Activated T-helper 17 cell treated with anti-CD3 and anti-CD28 coated beads, Interleukin-2, amount 50 U/mL, for 72 hours (primary cell): Measurements from ENCODE around the gene PADI3. TPM values are rescaled to one million over a fixed set of nuclear protein-coding genes. Genes with fewer than 3 reads are reported as not detected.
"Not testable (repeated sequence)": the region's sequence is repeated elsewhere in the genome, so short reads cannot be mapped to it uniquely, and the experiment has no call there.

Experiments
- ATAC-seq: fragments of 150-1000 bp; cut with Tn5 transposase; replicated peaks from 2 replicates; pipeline ENCODE4 v1.10.0; 2021; ENCODE audit warnings: mild to moderate bottlenecking, moderate library complexity
- H3K27ac Mint-ChIP-seq: one replicate; pipeline ENCODE4 v1.8.0; 2022; ENCODE audit warnings: mixed read lengths
- H3K27me3 Mint-ChIP-seq: one replicate; pipeline ENCODE4 v1.8.0; 2022; ENCODE audit warnings: mixed read lengths
- H3K36me3 Mint-ChIP-seq: one replicate; pipeline ENCODE4 v1.8.0; 2022; ENCODE audit warnings: low read depth, mild to moderate bottlenecking, mixed read lengths
- H3K4me1 Mint-ChIP-seq: one replicate; pipeline ENCODE4 v1.8.0; 2022; ENCODE audit warnings: mixed read lengths
- H3K4me3 Mint-ChIP-seq: one replicate; pipeline ENCODE4 v1.8.0; 2022; ENCODE audit warnings: mild to moderate bottlenecking, mixed read lengths
- H3K9me3 Mint-ChIP-seq: one replicate; pipeline ENCODE4 v1.8.0; 2022; ENCODE audit warnings: mixed read lengths
- total RNA-seq, 2 donors: library from RNA; stranded (reverse); gene quantifications; one replicate each; pipeline ENCODE4 v1.2.3, GENCODE V29; 2022

The PADI3 gene
- total RNA-seq, 2 donors from 2014 or later, result not detected

DNA sequence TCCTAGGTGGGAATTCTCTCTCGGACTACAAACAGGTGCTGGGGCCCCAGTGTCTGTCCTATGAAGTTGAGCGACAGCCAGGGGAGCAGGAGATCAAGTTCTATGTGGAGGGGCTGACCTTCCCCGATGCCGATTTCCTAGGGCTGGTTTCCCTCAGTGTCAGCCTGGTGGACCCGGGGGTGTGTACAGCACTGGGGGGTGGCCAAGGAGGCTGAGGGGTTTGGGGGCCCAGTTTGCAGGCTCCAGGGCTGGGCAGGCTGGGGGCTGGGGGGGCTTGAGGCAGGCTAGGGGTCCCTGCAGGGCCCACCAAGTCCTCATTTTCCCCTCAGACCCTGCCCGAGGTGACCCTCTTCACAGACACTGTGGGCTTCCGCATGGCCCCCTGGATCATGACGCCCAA is 20.3 kb upstream of the PADI3 start:
- ATAC-seq, result no peak
- Mint-ChIP-seq H3K27me3 (peaks cover 4% of the 10 kb centered on the region), H3K9me3 (no peaks in the 10 kb centered on the region)

DNA sequence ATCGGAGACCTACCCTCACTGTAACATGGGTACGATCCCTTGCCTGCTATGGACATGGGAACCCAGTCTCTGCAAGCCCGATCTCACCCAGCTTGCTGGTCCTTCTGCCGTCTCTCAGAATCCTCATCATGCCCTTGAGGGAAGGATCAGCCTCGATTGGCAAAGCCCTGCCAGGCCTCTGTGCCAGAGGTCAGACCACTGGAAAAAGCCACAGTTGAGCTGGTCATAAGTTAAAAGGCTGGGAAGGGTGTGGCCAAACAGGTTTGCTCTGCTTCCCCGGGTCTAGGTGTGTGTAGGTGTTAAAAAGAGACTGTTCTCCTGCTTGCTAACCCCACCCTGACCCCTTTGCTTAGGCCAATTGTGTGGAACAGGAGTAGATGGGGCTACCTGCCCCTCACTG is 19.5 kb upstream of the PADI3 start:
- Mint-ChIP-seq H3K27me3 (peaks cover 4% of the 10 kb centered on the region), H3K4me3 (no peak overlapping the region), H3K36me3 (no peaks in the 10 kb centered on the region), H3K9me3 (no peaks in the 10 kb centered on the region), H3K4me1 (no peaks in the 10 kb centered on the region), H3K27ac (no peak overlapping the region)
- ATAC-seq, result no peak

More for the DNA sequence above, 20.3 kb upstream of the PADI3 start:
- Mint-ChIP-seq H3K36me3 (no peaks in the 10 kb centered on the region), H3K4me1 (no peaks in the 10 kb centered on the region), H3K27ac (no peak overlapping the region), H3K4me3 (no peak overlapping the region)

DNA sequence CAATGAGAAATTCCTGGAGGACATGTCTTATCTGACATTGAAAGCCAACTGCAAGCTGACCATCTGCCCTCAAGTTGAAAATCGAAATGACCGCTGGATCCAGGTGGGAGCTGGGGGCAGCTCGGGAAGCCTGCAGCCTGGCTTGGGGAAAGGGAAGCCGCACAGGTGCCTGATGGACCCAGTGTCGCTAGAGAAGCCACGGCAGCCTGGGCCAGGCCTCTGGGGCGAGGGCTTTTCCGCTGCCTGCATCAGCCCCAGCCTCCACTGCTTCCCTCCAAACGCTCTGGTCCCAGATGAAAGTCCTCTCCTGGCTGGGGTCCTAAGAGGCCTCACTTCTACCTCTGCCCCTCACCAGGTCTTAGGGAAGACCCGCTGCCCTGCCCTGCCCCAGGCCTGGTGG is 18.8 kb upstream of the PADI3 start:
- H3K4me3 Mint-ChIP-seq, result no peak overlapping the region
- no peaks in the 10 kb centered on the region for H3K4me1 Mint-ChIP-seq
- no peaks in the 10 kb centered on the region for H3K9me3 Mint-ChIP-seq
- ATAC-seq, result no peak
- peaks cover 4% of the 10 kb centered on the region for H3K27me3 Mint-ChIP-seq
- H3K27ac Mint-ChIP-seq, result no peak overlapping the region
- H3K36me3 Mint-ChIP-seq, result no peaks in the 10 kb centered on the region

DNA sequence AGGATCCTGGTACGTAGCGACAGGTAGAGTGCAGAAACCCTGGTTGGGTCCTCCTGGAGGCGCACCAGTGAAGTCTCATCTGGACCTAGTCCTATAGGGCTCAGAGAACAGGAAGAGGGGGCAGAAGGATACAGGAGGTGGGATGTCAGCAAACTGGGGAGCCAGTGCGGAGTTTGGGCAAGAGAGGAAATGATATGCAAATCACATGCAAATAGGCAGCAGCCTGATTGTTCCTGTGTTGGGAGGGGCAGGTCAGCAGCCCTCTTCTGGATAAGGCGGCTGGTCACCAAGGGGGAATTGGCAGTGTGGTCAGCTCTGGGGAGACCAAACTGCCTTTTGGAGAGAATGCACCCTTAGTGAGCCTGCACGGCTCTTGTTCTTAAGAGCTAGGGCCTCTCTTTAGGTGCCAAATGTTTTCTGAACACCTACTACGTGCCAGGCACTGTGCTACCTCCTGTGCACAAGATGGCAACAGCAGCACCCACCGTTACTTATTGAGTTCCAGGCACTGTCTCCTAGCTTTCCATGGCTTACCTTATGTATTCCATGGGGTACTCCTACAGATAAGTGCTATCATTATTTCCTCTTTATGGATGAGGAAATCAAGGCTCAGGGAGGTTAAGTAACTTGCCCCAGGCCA is 18.1 kb upstream of the PADI3 start:
- H3K27me3 Mint-ChIP-seq, result peaks cover 4% of the 10 kb centered on the region
- ATAC-seq, result no peak

DNA sequence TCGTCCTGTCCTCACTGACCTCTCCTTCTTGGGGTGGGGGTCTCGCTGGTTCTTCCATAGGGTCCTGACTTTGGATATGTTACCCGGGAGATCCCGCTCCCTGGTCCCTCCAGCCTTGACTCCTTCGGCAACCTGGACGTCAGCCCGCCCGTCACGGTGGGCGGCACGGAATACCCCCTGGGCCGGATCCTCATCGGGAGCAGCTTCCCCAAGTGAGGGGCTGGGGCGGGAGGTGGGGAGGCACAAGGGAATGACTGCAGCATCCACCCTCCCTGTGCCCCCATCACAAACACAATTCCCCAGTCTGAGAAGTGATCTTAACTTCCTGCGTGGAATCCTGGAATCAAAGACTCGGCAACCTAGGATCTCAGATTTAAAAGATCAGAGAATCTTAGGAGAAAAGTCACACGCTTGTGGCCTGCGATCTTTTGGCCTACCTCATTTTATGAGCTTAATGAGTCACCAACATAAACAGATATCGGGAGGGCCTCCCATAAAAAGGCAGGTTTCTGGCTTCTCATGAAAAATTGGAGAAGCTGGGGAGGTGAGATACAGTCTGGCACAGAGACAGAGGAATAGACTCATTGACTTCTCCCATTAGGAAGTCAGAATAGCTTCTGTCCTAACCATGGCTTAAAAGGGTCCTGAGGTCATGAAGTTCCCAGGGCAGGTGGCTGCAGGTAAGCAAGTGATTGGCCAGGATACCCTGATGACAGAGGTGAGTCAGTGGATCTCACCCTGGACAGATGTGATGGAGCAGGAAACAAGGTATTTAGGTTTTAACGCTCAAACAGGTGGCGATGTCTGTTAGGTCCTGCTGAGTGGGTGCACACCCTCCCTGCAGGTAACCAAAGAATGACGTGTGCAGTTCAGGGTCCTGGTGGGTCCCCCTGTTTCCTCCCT is 15.9 kb upstream of the PADI3 start:
- Mint-ChIP-seq H3K27ac (no peak overlapping the region), H3K9me3 (no peaks in the 10 kb centered on the region), H3K4me3 (no peak overlapping the region), H3K4me1 (no peaks in the 10 kb centered on the region), H3K27me3 (peaks cover 4% of the 10 kb centered on the region), H3K36me3 (no peaks in the 10 kb centered on the region)
- ATAC-seq, result no peak

More for the DNA sequence above, 18.1 kb upstream of the PADI3 start:
- Mint-ChIP-seq H3K4me1 (no peaks in the 10 kb centered on the region), H3K27ac (no peak overlapping the region), H3K36me3 (no peaks in the 10 kb centered on the region), H3K4me3 (no peak overlapping the region), H3K9me3 (no peaks in the 10 kb centered on the region)

DNA sequence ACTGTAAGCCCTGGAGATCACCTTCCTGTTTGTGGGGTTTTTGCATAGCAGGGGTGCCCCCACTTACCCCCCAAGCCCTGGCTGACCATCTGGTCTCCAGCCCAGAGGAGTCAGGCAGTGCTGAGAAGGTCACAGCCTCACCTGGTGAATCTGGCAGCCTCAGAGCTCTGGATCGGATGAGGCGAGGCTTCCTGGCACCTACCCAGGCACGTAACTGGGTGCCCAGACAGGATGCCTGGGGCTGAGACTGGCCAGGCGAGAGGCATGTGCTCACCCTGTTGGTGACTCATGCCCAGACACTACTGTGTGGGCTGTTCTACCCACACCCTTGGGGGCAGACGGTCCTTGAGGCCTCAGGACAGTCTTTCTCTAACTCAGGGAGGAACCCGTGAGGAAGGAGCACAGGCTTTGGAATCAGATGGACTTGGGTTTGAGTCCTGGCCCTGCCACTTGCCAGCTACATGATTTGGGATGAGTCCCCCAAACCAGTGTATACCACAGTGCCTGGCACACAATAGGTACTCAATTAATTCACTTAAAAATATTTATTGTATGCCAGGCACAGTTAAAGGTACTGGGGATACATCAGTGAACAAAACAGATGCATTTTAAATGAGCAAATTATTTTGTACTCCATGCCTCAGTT is 15.1 kb upstream of the PADI3 start:
- peak; percentile 37 for ATAC-seq
- H3K27ac Mint-ChIP-seq, result no peak overlapping the region
- H3K27me3 Mint-ChIP-seq, result peaks cover 4% of the 10 kb centered on the region

DNA sequence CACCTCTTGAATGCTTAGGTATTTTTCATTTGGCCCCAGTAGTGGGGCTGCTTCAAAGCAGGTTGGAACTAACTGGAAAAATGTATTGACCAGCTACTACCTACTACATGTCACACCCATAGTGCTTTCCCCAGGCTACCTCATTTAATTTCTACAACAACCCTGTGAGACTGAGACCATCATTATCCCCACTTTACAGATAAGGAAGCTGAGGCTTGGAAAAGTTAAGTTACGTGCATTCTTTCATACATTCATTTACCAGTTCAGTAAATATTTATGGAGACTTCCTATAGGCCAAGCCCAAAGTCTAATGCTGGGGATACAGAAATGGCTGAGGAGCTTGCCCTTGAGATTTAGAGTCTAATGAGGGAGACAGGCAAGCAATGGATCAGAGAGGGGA is 14.5 kb upstream of the PADI3 start:
- H3K36me3 Mint-ChIP-seq, result no peaks in the 10 kb centered on the region
- H3K4me3 Mint-ChIP-seq, result no peak overlapping the region
- H3K4me1 Mint-ChIP-seq, result no peaks in the 10 kb centered on the region
- no peaks in the 10 kb centered on the region for H3K9me3 Mint-ChIP-seq
- H3K27me3 Mint-ChIP-seq, result peaks cover 4% of the 10 kb centered on the region
- no peak for ATAC-seq
- no peak overlapping the region for H3K27ac Mint-ChIP-seq

More for the DNA sequence above, 15.1 kb upstream of the PADI3 start:
- Mint-ChIP-seq H3K4me1 (no peaks in the 10 kb centered on the region), H3K36me3 (no peaks in the 10 kb centered on the region), H3K9me3 (no peaks in the 10 kb centered on the region), H3K4me3 (no peak overlapping the region)

DNA sequence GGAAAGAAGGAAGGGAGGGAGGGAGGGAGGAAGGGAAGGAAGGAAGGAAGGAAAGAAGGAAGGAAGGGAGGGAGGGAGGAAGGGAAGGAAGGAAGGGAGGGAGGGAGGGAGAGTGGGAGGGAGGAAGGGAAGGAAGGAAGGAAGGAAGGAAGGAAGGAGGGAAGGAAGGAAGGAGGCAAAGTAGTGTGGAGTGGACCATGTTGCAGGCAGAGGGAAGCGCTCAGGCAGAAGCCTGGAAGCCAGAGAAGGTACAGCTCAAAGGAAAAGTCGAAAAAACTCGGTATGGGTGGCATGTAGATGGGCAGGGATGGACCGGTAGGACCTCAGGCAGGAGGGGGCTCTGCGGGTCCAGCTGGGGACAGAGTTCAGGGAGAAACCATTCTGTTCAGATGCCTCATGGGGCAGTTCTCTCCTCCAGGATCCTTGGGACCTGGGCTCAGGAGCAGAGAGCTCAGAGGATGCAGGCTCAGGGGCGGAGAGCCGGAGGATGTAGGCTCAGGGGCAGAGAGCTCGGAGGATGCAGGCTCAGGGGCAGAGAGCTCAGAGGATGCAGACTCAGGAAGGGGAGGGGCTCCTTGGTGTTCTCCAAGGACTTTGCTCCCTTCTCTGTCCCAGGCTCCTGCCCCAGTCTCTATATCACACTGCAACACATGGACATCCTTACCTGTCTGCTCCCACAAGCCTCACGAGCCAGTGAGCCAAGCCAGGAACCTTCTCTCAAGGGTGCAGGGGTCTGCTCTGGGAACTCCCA is 13.6 kb upstream of the PADI3 start:
- H3K27me3 Mint-ChIP-seq, result peaks cover 4% of the 10 kb centered on the region
- ATAC-seq, result no peak
- no peaks in the 10 kb centered on the region for H3K4me1 Mint-ChIP-seq

DNA sequence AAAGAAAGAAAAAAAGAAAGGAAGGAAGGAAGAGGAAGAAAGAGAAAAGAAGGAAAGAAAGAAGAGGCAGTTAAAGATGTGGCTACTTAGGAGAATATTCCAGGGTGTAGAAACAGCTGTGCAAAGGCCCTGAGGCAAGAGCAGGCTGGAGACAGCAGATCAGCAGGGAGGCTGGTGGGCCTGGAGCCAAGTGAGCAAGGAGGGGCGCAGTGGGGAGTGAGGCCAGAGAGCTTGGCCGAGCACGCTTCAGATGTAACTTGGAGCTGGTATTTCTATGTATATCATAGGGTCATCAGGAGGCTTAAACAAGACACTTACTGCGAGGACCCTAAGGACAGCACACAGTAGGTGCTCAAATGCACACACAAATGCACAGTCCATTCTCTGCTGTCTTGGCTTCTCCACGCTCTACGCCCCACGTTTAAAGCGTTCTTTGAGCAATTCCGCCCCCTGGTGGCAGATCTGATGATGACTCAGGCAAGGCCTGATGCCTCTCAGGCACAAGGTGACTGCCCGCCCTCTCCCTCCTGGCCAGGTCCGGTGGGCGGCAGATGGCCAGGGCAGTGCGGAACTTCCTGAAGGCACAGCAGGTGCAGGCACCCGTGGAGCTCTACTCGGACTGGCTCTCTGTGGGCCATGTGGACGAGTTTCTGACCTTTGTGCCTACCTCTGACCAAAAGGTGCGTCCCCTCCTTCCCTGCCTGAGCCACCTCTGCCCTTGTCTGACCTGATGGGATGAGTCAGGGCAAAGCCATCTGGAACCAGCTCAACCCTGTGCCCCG is 11.9 kb upstream of the PADI3 start:
- Mint-ChIP-seq H3K27me3 (peaks cover 4% of the 10 kb centered on the region), H3K4me3 (no peak overlapping the region), H3K36me3 (no peaks in the 10 kb centered on the region), H3K9me3 (no peaks in the 10 kb centered on the region), H3K4me1 (no peaks in the 10 kb centered on the region), H3K27ac (no peak overlapping the region)
- peak; percentile 91 for ATAC-seq

More for the DNA sequence above, 13.6 kb upstream of the PADI3 start:
- Mint-ChIP-seq H3K36me3 (no peaks in the 10 kb centered on the region), H3K9me3 (no peaks in the 10 kb centered on the region), H3K27ac (no peak overlapping the region), H3K4me3 (no peak overlapping the region)

DNA sequence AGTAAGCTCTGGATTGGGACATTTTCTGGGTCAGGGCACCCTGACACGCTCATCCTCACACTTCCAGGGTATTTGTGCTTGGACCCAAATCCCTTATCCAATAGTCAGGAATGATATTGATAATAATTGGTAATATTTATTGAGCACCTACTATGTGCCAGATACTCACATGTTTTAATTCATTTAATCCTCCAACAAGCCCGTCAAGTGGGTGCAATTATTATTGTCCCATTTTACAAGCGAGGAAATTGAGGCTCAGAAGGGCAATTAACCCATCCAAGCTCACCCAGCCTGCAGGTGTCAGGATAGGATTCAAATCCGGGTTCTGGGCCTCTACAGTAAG is 11.4 kb upstream of the PADI3 start:
- ATAC-seq, result no peak
- H3K4me3 Mint-ChIP-seq, result no peak overlapping the region
- no peak overlapping the region for H3K27ac Mint-ChIP-seq
- no peaks in the 10 kb centered on the region for H3K9me3 Mint-ChIP-seq
- H3K27me3 Mint-ChIP-seq, result peaks cover under 1% of the 10 kb centered on the region
- no peaks in the 10 kb centered on the region for H3K36me3 Mint-ChIP-seq
- no peaks in the 10 kb centered on the region for H3K4me1 Mint-ChIP-seq

DNA sequence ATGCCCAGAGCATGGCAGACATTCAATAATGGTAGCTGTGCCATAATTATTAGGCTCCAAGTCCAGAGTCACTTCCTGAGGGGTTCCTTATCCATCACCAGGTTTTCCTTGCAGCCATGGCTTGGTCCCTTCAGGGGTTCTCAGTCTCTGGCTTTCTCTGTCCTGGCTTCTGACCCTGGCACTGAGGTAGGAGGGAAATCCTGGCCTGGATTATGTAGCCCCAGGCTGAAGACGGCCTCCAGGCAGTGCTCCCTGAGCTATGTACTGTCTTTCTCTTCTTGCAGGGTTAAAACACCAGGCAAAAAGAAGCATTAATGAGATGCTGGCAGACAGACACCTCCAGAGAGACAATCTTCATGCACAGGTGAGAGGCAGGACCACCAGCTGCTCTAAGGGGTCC is 9.5 kb upstream of the PADI3 start:
- Mint-ChIP-seq H3K27ac (no peak overlapping the region), H3K36me3 (no peaks in the 10 kb centered on the region), H3K27me3 (no peaks in the 10 kb centered on the region), H3K4me3 (no peak overlapping the region), H3K9me3 (no peaks in the 10 kb centered on the region), H3K4me1 (no peaks in the 10 kb centered on the region)
- no peak for ATAC-seq

DNA sequence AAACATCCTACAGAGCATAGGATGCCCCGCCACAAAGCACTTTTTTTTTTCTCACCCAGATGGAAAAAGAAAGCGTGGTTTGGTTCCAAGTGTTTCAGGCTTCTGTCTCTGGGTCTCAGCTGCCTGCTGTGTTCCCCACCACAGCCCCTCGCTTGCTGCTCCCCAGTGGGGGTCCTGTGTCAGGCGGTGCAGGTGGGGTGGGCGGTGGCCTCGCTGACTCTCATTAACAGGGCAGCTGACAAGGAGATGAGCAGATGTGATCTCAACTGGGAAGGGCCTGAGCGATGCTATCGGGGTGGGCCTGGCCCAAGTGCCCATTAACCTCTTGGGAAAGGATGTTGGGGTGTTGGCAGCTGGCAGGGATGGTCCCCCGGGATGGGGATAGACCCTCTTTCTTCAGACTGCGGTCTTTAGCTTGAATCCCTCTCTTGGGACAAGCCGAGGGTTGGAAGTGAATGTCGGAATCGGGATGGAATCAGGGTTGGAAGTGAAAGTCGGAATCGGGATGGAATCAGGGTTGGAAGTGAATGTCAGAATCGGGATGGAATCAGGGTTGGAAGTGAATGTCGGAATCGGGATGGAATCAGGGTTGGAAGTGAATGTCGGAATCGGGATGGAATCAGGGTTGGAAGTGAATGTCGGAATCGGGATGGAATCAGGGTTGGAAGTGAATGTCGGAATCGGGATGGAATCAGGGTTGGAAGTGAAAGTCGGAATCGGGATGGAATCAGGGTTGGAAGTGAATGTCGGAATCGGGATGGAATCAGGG is 7.7 kb upstream of the PADI3 start:
- not testable (repeated sequence) for H3K27me3 Mint-ChIP-seq

DNA sequence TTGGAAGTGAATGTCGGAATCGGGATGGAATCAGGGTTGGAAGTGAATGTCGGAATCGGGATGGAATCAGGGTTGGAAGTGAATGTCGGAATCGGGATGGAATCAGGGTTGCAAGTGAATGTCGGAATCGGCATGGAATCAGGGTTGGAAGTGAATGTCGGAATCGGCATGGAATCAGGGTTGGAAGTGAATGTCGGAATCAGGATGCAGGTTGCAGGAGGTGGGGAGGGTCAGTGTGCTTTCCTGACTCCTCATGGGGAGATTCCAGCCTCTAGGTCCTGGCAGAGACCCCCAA is 7.2 kb upstream of the PADI3 start:
- not testable (repeated sequence) for H3K4me3 Mint-ChIP-seq, H3K27ac Mint-ChIP-seq, ATAC-seq, H3K9me3 Mint-ChIP-seq, H3K36me3 Mint-ChIP-seq, H3K27me3 Mint-ChIP-seq, H3K4me1 Mint-ChIP-seq

More for the DNA sequence above, 7.7 kb upstream of the PADI3 start:
- not testable (repeated sequence) for H3K27ac Mint-ChIP-seq, H3K4me1 Mint-ChIP-seq, H3K9me3 Mint-ChIP-seq, H3K36me3 Mint-ChIP-seq, H3K4me3 Mint-ChIP-seq, ATAC-seq
